ENCODE measurements around the gene LAMA2.
A peak's percentile ranks its signal among the peaks of the same experiment; 100 is the strongest.
"Not testable (repeated sequence)": the region's sequence is repeated elsewhere in the genome, so short reads cannot be mapped to it uniquely, and the experiment has no call there.

The LAMA2 gene

DNA sequence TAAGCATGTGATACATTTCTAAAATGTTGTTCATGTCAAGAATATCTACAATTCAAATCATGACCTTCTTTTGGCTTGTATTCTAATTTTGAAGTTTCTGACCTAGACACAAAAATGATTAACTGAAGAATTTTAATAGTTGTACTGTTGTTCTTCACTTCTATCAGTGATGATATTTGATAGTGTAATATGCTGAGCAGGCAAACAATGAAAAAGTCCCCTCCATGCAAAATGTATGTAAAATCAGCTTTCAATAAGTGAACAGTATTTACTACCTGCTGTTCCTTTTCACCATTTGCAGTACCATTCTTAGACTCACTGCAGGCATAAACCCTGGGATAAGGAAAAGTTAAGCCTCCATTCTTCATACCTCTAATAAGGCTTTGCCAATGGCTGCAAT is 201.5 kb downstream of the LAMA2 start:
- DNase-seq (ENCODE audit: low spot score) (no peak), FAIRE-seq (no peak)

DNA sequence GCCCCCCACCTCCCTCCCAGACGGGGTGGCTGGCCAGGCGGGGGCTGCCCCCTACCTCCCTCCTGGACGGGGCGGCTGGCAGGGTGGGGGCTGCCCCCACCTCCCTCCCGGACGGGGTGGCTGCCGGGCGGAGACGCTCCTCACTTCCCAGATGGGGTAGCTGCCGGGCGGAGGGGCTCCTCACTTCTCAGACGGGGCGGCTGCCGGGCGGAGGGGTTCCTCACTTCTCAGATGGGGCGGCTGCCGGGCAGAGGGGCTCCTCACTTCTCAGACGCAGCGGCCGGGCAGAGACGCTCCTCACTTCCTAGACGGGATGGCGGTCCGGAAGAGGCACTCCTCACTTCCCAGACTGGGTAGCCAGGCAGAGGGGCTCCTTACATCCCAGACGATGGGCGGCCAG is 205.5 kb downstream of the LAMA2 start:
- DNase-seq (ENCODE audit: low spot score); FAIRE-seq: not testable (repeated sequence)

DNA sequence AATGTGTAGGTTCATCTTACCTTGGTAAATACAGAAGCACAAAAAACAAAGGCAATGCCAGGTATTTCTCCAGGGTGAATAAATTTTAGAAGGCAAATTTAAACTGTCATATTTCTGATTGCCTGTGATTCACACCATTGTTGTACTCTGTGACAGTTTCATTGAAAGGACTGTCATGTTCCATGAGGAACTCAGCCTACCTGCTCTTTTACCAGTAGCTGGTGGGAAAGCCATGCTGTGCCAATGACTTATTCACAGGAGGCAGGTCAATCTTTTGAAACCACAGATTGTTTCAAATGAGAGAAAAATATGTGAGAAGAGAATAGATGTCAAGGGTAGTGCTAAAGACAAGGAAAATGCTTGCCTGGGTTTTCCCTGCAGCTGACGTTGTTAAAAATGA is 206.4 kb downstream of the LAMA2 start:
- DNase-seq (ENCODE audit: low spot score) (no peak), FAIRE-seq (no peak)

DNA sequence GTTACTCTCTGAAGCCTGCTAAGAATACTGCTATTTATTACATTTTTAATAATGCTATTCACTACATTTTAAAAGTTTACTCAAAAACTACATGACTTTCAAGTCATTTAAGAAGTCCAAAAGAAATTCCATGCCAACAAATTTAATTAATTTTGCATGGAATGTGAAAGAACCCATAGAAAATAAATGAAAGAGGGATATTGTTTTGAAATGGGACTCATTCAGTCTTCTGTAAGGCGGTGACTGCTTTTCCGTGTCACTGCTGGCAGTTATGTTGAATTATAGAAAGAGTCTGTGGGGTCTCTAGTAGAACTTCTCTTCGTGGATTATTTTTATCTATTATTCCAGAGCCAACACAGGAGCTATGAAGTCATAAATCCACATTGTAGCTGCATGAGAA is 211.2 kb downstream of the LAMA2 start:
- DNase-seq (ENCODE audit: low spot score) (no peak), FAIRE-seq (no peak)

DNA sequence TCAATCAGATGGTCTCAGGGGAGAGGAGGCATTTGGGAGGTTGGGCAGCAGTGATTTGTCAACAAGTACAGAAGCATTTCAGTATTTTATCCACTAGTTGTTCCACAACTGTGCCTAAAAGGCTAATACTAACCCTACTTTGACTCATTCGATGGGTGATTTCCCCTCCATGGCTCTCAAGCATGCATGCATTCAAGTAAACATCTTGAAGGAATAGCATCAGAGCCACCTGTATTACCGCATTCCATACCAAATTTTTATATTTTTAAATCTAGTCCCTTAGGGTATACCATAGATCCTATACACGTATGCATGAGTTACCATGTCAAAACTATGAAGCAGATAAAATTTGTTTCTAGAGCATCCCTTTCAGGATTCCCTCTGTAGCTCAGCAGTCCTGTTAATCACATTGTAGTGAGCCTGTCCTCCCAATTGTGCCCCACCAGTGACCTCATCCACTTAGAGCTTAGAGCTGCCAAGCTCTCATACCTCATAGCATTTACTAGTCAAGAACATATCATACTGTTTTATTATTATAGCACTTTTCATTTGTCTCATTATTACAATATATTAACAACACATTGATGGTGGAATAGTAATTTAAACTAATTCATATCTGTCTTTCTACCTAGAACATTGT is 213.8 kb downstream of the LAMA2 start:
- no peak for FAIRE-seq

DNA sequence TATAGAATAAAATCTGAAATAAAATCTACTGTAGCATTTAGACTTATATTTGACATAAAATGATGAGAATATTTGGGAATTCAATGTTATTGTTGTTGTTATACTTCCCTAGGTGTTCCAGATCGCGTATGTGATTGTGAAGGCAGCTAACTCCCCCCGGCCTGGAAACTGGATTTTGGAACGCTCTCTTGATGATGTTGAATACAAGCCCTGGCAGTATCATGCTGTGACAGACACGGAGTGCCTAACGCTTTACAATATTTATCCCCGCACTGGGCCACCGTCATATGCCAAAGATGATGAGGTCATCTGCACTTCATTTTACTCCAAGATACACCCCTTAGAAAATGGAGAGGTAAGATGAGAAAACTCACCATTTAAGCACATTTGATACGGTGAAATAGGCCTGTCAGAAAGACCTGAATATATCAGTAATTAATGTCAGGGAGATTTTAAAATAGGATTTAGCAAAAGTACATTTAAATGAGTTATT is 215.2 kb downstream of the LAMA2 start:
- FAIRE-seq (no peak), DNase-seq (ENCODE audit: low spot score) (no peak)

More for the DNA sequence above, 213.8 kb downstream of the LAMA2 start:
- DNase-seq (ENCODE audit: low spot score), result no peak

DNA sequence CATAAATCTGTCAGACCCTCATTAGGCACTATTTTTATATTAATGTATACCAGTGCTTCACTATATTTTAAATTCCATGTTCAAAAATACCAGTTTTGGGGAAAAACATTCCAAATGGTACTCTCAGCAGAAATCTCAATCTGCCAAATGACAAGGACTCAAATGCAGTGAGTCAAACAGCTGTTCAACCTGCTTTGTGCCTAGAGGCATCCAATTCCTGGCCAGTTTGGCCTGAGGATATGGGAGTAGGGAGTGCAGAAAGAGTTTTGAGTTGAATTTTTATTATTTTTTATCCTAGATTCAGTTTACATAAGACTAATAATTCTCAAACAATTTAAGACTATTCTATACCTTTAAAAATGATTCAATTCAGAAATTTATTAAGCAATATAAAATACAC is 216.8 kb downstream of the LAMA2 start:
- FAIRE-seq (no peak), DNase-seq (ENCODE audit: low spot score) (no peak)

DNA sequence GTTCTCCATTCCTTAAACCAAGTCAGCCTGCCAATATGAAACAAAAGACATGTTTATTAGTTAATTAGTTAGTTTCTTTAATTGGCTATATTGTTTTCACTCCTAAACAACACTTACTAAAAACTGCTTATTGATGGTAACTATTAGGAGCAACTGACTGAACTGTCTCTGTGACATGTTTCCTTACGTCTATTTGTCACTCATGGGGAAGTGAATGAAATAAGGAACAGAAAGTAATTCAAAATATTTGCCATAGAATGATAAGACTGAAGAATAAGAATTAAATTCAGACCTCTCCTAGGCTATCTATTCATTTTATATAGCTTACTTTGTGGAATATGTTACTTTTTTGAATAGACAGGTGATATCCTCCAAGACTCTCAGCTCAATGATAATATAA is 217.2 kb downstream of the LAMA2 start:
- FAIRE-seq, result no peak
- no peak for DNase-seq (ENCODE audit: low spot score)

DNA sequence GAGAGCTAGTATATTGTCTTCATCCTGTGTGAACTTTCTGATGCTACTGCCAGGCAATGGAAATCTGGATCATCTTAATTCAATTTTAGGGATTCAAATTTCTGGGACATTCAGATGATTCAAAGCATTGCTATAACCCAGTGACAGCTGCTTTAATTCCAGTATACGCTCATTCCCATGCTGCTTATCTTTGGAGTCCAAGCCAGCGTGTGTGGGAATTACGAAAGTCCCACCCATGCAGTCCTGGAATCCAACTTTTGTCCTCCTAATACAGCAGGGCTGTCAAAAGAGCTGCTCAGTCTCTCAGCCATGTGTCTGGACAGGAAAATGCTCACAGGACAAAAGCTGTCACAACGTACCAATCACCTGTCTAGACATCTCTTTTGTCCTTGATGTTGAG is 219.8 kb downstream of the LAMA2 start:
- no peak for DNase-seq (ENCODE audit: low spot score)
- FAIRE-seq, result no peak

DNA sequence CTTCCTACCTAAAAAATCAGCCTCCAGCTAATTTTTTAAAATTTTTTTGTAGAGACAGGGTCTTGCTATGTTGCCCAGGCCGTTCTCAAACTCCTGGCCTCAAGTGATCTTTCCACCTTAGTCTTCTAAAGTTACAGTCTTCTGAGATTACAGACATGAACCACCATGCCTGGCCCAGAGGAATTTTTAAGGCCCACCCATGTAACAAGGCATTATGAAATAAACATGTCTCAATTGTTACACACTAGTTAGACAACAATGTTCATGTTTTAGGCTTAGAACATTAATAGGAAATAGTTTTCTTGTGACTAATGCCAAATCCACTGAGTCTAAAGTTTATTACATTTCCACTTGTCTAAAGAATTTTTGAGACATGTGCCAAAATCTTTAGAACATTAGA is 221.2 kb downstream of the LAMA2 start:
- no peak for FAIRE-seq
- DNase-seq (ENCODE audit: low spot score), result peak; percentile 2

DNA sequence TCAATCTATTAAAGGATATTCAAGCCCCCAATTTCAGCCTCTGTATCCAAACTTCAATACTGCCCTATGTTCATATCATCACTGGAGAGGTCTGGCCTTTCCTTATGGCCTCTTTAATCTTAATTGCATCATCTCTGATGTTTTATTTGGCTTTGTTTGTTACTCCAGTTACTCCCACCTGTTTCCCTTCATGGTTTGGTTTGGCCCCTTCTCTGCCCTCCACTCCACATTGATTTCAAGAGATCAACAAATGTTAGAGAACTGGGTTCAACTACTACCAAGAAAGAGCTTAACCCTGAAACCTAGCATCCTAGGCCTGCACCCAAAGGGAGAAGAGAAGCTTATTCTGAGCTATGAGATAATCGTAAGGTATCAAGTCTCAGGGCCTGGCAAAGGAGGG is 221.6 kb downstream of the LAMA2 start:
- FAIRE-seq (no peak), DNase-seq (ENCODE audit: low spot score) (peak; percentile 6)

DNA sequence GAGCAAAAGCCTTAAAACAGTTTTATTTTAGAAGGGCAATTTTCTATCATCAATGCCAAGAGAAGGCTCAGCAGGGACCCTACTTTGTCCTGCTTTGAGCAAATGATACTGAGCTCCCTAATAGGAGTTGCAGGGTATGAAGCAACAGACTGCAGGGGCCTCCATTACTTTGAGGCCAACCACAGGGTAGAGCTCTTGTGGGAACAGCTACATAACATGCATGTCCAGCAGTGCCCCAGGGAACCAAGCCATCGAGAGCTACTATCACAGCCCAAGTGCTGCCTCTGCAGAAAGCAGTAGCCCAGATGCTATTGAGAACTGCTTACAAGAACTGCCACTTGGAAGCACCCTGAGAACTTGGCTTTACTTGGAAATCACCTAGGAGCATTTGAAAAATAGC is 222.1 kb downstream of the LAMA2 start:
- FAIRE-seq (no peak), DNase-seq (ENCODE audit: low spot score) (peak; percentile 4)

DNA sequence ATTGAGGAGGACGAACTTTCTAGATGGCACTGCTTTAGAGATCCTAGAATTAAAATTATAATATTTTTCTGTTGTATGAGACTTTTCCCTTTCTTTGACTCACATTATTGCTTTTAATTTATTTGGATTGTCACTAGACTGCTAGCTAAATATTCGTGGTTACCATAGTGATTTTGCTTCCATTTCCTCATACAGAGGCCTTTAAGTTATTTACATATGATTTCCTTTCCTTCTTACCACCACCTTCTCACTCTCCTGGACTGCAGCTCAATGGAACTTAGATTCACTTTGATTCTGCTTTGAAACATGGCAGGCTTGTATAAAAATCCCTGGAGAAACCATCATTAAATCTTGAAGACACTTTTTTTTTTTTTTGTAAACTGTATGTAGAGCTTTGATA is 222.9 kb downstream of the LAMA2 start:
- no peak for FAIRE-seq
- DNase-seq (ENCODE audit: low spot score), result no peak

DNA sequence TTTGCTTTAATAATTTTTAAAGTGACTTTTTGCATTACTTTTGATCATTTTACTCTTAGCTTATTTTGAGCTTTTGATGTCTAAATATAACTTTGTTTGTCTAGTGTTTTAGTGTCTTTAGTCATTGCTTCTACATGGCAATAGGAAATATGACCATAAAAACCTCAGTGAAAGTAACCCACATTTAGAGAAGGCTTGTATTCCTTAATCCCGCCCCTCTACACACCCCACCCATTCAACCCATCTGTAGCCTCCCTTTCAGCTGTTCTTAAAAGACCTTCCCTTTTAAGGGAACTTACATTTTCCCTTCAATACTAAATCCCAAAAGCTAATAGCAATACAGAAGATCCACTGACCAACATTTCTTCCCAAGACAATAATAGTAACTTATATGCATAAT is 225.4 kb downstream of the LAMA2 start:
- no peak for DNase-seq (ENCODE audit: low spot score)
- no peak for FAIRE-seq

DNA sequence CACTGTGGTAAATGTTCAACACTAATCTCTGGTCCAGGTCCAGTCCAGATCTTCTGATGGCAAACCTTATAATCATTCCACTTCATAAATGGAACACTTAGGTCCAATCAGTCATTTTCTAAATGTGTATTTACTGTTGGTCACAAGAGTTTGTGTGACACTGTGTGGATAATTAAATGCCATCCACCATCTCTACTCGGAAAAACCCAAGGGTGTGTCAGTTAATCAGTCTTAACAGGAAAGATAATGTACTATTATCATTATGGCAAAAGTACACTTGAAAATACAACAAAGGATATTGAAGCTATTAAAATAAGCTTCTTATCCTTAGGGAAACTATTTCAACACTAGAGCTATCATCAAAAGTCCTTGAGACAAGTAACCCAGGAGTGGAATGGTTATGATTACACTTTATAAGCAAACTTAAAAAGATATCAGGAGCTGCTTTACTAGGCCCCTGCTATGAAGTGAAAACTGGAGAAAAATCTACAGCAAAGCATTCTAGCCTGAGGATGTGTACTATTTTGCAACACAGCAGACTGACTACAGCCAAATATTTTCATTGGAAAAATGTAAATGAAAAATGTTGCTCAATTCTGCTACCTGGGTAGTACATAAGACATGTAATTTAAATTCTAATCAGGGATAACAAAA is 227.9 kb downstream of the LAMA2 start:
- no peak for FAIRE-seq

DNA sequence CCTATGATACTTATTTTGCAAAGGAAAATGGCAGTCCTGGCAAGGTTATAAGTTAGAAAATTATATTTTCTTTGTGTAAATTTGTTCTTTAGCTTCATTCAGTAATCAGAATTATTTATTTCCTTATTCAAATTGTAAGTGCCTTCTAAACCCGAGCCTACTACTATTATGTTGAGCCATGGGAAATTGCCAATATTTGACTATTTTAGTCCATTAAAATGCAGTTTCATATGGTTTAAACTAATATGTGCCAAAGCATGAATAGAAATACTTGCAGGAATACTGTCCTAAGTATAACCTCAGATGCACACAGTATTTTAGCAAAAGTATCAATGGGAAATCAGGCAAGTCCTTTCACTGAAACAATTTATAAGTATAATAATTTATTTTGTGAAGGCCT is 228.4 kb downstream of the LAMA2 start:
- FAIRE-seq, result no peak
- DNase-seq (ENCODE audit: low spot score), result no peak

More for the DNA sequence above, 227.9 kb downstream of the LAMA2 start:
- DNase-seq (ENCODE audit: low spot score), result no peak

DNA sequence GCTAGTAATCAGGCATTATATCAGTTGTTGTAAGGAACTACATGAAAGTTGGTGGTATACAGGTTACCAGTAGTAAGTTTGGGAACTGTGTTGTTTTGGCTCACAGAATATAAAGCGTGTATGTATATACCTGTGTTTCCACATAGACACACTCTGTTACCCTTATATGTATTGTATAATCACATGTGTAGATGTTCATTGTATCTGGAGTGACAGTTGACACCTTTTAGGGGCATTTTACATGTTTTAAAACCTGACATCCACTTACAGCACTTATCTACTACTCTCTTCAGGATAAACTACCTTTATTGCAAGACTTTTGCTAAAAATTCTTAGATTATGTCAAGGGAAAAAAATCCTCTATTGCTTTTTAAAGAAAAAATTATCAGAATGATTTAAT is 228.9 kb downstream of the LAMA2 start:
- no peak for FAIRE-seq
- DNase-seq (ENCODE audit: low spot score), result no peak

DNA sequence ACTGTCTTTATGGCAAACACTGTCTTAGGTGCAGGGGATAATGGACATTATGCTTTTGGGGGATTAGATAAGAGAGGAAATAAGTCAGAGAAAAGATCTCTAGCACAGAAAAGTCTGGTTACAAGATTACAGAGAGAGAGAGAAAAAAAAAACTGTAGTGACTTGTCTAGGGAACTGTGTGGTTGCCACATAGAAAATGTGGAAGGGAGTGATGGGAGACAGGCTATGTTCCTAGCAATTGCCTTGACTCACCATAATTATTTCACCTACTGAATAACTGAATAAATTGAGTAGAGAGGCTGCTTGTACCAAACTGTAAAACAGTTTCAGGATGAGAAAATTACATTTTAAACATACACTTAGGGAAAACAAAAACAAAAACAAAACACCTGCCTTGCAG is 229.7 kb downstream of the LAMA2 start:
- DNase-seq (ENCODE audit: low spot score) (no peak), FAIRE-seq (no peak)

DNA sequence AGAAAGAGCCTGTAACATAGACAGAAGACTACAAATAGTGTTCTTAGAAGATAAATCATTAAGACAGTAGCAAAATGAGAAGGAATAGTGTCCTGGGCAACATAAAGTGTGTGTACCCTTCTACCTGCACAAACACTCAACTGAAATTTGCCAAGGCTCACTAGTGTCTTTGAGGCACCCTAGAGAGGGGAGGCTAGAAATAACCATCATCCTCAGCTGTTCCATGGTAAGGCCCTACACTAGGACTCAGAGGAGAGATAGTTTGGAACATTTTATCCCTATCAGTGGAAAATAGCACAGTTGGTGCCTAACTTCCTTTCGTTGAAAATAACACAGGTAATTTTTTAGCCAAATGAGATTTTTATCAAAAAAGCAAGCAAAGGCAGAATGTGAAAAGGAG is 230.7 kb downstream of the LAMA2 start:
- no peak for FAIRE-seq
- DNase-seq (ENCODE audit: low spot score), result no peak

DNA sequence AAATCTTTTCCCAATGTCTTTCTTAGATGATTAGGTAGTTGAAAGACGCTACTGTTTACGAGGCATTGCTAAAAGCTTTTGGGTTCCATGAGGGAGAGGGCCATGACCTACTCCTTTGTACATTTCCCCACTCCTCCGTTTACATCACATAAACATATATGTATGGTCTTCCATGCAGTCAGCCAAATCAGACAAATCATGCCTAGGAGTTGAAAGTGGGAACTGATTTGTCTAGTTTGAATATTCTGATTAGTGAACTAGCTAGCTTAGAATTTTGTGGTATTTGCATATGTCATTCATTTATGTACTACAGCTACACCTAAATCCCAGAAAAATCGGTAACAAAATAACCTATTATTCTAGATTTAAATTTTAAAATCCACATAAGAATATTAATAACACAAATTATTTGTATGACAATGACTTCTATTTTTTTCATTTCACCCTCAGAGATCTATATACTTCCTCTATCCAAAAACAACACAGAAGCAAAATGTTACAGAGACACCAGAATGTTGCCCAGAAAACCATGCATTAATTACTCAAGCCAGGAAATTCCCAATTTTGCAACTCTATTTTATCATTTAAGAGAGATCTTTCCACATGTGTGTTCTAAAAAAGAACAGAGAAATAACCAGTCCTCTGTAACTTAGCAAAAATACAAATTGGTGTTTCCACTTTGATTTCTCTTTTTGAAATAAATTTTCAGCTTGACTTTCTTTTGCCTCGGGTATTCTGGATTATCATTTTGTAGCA is 231.9 kb downstream of the LAMA2 start:
- FAIRE-seq, result no peak

DNA sequence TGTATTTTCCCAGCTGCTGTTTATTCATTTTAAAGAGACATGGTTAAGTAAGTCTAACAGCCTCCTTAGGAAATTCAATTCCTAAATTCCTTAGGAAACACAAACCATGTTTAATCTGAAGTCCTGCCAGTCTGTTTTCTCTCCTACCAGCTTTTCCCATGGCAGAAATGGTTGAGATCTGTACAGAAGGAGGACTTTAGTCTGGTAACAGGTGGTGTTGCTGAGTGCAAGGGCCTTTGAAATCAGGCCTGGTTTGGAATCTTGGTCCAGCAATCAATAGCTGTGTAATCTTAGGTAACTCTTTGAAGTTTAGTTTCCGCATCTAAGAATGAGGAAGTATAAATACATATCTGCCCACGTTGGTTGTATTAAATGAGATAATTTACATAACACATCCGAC is 232.5 kb downstream of the LAMA2 start:
- DNase-seq (ENCODE audit: low spot score) (no peak), FAIRE-seq (no peak)

More for the DNA sequence above, 231.9 kb downstream of the LAMA2 start:
- DNase-seq (ENCODE audit: low spot score), result no peak

DNA sequence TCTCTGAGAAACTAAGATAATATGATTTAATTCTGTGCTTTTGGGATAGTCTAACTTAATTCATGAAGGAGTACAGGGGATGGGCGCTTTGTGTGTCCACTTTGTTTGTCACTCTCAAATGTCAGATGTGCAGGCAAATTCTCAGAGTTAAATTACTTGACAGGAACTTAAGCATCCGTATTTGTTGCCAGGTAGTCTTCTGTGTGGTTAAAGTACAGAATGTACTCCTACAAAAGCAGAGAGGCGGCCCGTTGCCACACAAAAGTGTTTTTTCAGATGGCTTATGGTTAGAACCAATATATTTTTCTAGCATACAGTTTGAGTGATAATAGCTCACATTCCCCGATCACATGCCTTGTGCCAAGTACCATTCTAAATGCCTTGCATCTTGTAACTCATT is 234.4 kb downstream of the LAMA2 start:
- FAIRE-seq, result no peak
- DNase-seq (ENCODE audit: low spot score), result no peak
